SK-N-SH (cell line): ENCODE measurements around the gene ATAD3B. TPM values are rescaled to one million over a fixed set of nuclear protein-coding genes. Genes with fewer than 3 reads are reported as not detected.
A peak's percentile ranks its signal among the peaks of the same experiment; 100 is the strongest.

Experiments
- CTCF ChIA-PET: fragments of 300-600, 350-600 bp; formaldehyde crosslinking; extraction: SDS; loops from one replicate; lab custom pipeline; 2021; lab: Yijun Ruan, JAX
- POLR2A ChIA-PET: fragments of 350-600 bp; sonication (Branson Sonifier 250); formaldehyde crosslinking; extraction: SDS; loops from one replicate; lab custom pipeline; 2020; ENCODE audit warnings: antibody characterized with exemption, inconsistent platforms; lab: Yijun Ruan, JAX
- DNase-seq: peaks from one replicate; pipeline ENCODE4 v3.0.0; 2012
- H2AFZ ChIP-seq: fragments of 200-600 bp; sonication (generic); 2 replicates; pipeline ENCODE4 v1.8.1; 2016; ENCODE audit warnings: antibody characterized with exemption, mild to moderate bottlenecking, low read depth
- H3F3A ChIP-seq: fragments of 200-600 bp; sonication (generic); replicated peaks from 2 replicates; pipeline ENCODE3; 2016; ENCODE audit warnings: antibody characterized with exemption, mild to moderate bottlenecking; ENCODE audit not compliant: insufficient read depth
- H3K27ac ChIP-seq, 2 experiments: fragments of 200-500 bp in 1 of 2; fragments of 200-600 bp in 1 of 2; sonication (Bioruptor generic) in 1 of 2; sonication (generic), shearing (Covaris generic) in 1 of 2; 2 replicates each; pipeline versions ENCODE4 v1.5.1 to v1.6.1; 2014 to 2016; ENCODE audit warnings: low read depth in 2 of 2, inconsistent platforms in 1 of 2, low read length in 1 of 2, mild to moderate bottlenecking in 1 of 2, mixed read lengths in 1 of 2
- H3K27me3 ChIP-seq: fragments of 200-600 bp; sonication (generic), shearing (Covaris generic); 2 replicates; pipeline ENCODE4 v1.6.1; 2016; ENCODE audit warnings: mixed run types; ENCODE audit not compliant: insufficient read depth
- H3K36me3 ChIP-seq, 2 experiments: fragments of 200-500 bp in 1 of 2; fragments of 200-600 bp in 1 of 2; sonication (Bioruptor generic) in 1 of 2; sonication (generic) in 1 of 2; replicated peaks in 1 of 2; 2 replicates each; pipeline versions ENCODE3 to v1.5.1; 2014 to 2016; ENCODE audit warnings: low read length in 1 of 2, mild to moderate bottlenecking in 1 of 2; ENCODE audit not compliant: insufficient read depth in 2 of 2, control insufficient read depth in 1 of 2
- H3K4me1 ChIP-seq, 2 experiments: fragments of 200-500 bp in 1 of 2; fragments of 200-600 bp in 1 of 2; sonication (Bioruptor generic) in 1 of 2; sonication (generic), shearing (Covaris generic) in 1 of 2; 2 replicates each; pipeline versions ENCODE4 v1.5.1 to v1.6.1; 2014 to 2016; ENCODE audit warnings: low read depth in 1 of 2, low read length in 1 of 2, mixed run types in 1 of 2; ENCODE audit not compliant: insufficient read depth in 2 of 2, control insufficient read depth in 1 of 2
- H3K4me2 ChIP-seq: fragments of 200-600 bp; sonication (generic), shearing (Covaris generic); 2 replicates; pipeline ENCODE4 v1.6.1; 2017; ENCODE audit warnings: mixed run types
- H3K4me3 ChIP-seq, 2 experiments: fragments of 200-500 bp in 1 of 2; fragments of 200-600 bp in 1 of 2; sonication (Bioruptor generic) in 1 of 2; sonication (generic), shearing (Covaris generic) in 1 of 2; 2 replicates each; pipeline versions ENCODE4 v1.5.1 to v1.8.1; 2014 to 2016; ENCODE audit warnings: low read depth in 2 of 2, inconsistent platforms in 1 of 2, low read length in 1 of 2, mild to moderate bottlenecking in 1 of 2, mixed read lengths in 1 of 2, moderate library complexity in 1 of 2
- H3K79me2 ChIP-seq: fragments of 200-600 bp; sonication (generic); 2 replicates; pipeline ENCODE4 v1.8.1; 2017; ENCODE audit warnings: mild to moderate bottlenecking; ENCODE audit not compliant: insufficient read depth
- H3K9ac ChIP-seq: fragments of 200-600 bp; sonication (generic); 2 replicates; pipeline ENCODE4 v1.6.1; 2017; ENCODE audit warnings: mixed run types
- H3K9me2 ChIP-seq: fragments of 200-600 bp; sonication (generic); 2 replicates; pipeline ENCODE4 v1.6.1; 2017; ENCODE audit warnings: mixed run types
- H3K9me3 ChIP-seq: fragments of 200-600 bp; sonication (generic); 2 replicates; pipeline ENCODE4 v1.6.1; 2017; ENCODE audit warnings: mixed run types, mild to moderate bottlenecking, moderate library complexity
- H4K20me1 ChIP-seq: fragments of 200-600 bp; sonication (generic); 2 replicates; pipeline ENCODE4 v1.6.1; 2017; ENCODE audit warnings: mild to moderate bottlenecking, mixed run types; ENCODE audit not compliant: insufficient read depth
- CHD2 ChIP-seq: fragments of 150-350 bp; IDR thresholded peaks from 2 replicates; pipeline ENCODE4 v1.6.1; 2018; ENCODE audit warnings: low read length; ENCODE audit not compliant: partially characterized antibody
- EZH2phosphoT487 ChIP-seq: fragments of 200-600 bp; sonication (generic); IDR thresholded peaks from 2 replicates; pipeline ENCODE4 v1.6.1; 2017; ENCODE audit warnings: low read depth, mixed run types, mild to moderate bottlenecking, antibody characterized with exemption, moderate library complexity, borderline replicate concordance
- GATA2 ChIP-seq: sonication (generic); formaldehyde crosslinking; IDR thresholded peaks from 2 replicates; pipeline ENCODE4 v1.5.0; 2020; ENCODE audit warnings: mild to moderate bottlenecking, missing genetic modification reagents
- JUND ChIP-seq: IDR thresholded peaks from 2 replicates; pipeline ENCODE4 v1.4.0; 2012
- MEF2A ChIP-seq: IDR thresholded peaks from 2 replicates; pipeline ENCODE4 v1.4.0; 2012; ENCODE audit warnings: low read depth, borderline replicate concordance
- MXI1 ChIP-seq: IDR thresholded peaks from 2 replicates; pipeline ENCODE4 v1.6.1; 2012; ENCODE audit warnings: mild to moderate bottlenecking, low read depth, low read length, improper control_type of control experiment
- NFIC ChIP-seq: IDR thresholded peaks from 2 replicates; pipeline ENCODE4 v1.4.0; 2012; ENCODE audit warnings: borderline replicate concordance
- RFX5 ChIP-seq: IDR thresholded peaks from 2 replicates; pipeline ENCODE4 v1.6.1; 2012; ENCODE audit warnings: mild to moderate bottlenecking, improper control_type of control experiment, low read length
- SIN3A ChIP-seq: IDR thresholded peaks from 2 replicates; pipeline ENCODE4 v1.6.1; 2012; ENCODE audit warnings: low read depth, mild to moderate bottlenecking, low read length, moderate library complexity, borderline replicate concordance
- WGBS: methylation state at CpG from one replicate; pipeline ENCODE4 v1.1.6; 2017; ENCODE audit warnings: low lambda C conversion rate; 5-methylcytosine and 5-hydroxymethylcytosine counted together
- polyA plus RNA-seq, 3 experiments: library from polyadenylated mRNA; depleted of rRNA; stranded (reverse); fragments of >200 nt; gene quantifications; 2 replicates each; pipeline ENCODE4 v1.2.3, GENCODE V29; 2012
- TF ChIP-seq, protein P1 (sequence below): fragments of 200-600 bp; sonication (generic); IDR thresholded peaks from 2 replicates; pipeline ENCODE4 v1.6.1; 2017; ENCODE audit warnings: antibody characterized with exemption, mild to moderate bottlenecking, moderate library complexity
- TF ChIP-seq, protein P2 (sequence below): IDR thresholded peaks from 2 replicates; pipeline ENCODE4; 2012
- TF ChIP-seq, protein P3 (sequence below): fragments of 150-350 bp; IDR thresholded peaks from 2 replicates; pipeline ENCODE4 v1.6.1; 2016; ENCODE audit warnings: mild to moderate bottlenecking, low read depth, low read length
- TF ChIP-seq, protein P4 (sequence below): fragments of 150-350 bp; IDR thresholded peaks from 2 replicates; pipeline ENCODE4 v1.6.1; 2017; ENCODE audit warnings: antibody characterized with exemption, low read length, low read depth, borderline replicate concordance
- TF ChIP-seq, protein P5 (sequence below): IDR thresholded peaks from 2 replicates; pipeline ENCODE4 v1.4.0; 2012; ENCODE audit warnings: low read depth, borderline replicate concordance

Gene ATAD3B
- polyA plus RNA-seq, 1 of the 3 experiments (the other 2 are of a cell fraction), result 71.6 TPM

DNA sequence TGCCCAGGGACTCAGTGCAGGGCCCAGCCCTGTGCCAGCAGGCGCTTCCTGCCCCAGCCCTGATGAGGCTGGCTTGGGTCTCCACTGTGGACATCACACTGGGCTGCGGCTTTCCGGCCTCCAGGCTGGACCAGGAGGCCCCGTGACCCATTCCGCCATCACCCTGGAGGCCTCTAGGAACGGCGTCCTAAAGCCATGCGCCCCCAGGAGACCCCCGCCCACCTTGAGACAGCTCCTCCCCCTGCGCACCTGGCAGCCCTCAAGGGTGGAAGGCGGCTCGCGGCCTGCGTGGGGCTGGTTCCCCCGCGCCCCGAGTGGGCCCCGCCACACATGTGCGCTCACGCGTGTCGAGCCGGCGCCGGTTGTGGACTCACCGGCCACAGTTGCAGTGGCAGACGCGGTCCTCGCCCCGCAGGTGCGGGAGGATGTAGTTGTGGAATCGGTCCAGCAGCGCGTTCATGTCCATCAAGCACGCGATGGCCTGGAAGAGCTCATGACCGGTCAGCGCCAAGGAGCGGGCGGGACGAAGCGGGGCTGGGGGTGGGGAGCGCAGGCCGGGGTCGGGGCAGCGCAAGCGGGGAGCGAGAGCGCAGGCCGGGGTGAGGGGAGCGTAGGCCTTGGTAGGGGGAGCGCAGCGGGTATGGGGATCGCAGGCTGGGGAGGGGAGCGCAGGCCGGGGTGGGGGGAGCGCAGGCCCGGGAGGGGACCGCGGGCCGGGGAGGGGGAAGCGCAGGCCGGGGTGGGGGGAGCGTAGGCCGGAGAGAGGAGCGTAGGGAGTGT, 67.9 kb downstream of the ATAD3B start:
- POLR2A ChIA-PET, result interaction anchor here (1.0 kb wide), 1 partner anchor 137 kb away, joined by 3 read pairs; no protein-coding TSS in a partner anchor
- peaks cover 5% of the 10 kb centered on the region for H3F3A ChIP-seq
- CTCF ChIA-PET, result interaction anchor here (0.9 to 1.0 kb wide), 2 partner anchors 14 to 35 kb away, joined by 3 to 4 read pairs; no protein-coding TSS in a partner anchor
- peak overlapping the region in 1 of 2 experiments; percentile 64; a peak in 2 of 4 replicates for H3K27ac ChIP-seq
- no peak overlapping the region for H2AFZ ChIP-seq
- H3K36me3 ChIP-seq, result peaks cover 0 to 37% of the 10 kb centered on the region in 2 experiments
- no peaks in the 10 kb centered on the region for H3K27me3 ChIP-seq
- TF ChIP-seq, protein P1, sequence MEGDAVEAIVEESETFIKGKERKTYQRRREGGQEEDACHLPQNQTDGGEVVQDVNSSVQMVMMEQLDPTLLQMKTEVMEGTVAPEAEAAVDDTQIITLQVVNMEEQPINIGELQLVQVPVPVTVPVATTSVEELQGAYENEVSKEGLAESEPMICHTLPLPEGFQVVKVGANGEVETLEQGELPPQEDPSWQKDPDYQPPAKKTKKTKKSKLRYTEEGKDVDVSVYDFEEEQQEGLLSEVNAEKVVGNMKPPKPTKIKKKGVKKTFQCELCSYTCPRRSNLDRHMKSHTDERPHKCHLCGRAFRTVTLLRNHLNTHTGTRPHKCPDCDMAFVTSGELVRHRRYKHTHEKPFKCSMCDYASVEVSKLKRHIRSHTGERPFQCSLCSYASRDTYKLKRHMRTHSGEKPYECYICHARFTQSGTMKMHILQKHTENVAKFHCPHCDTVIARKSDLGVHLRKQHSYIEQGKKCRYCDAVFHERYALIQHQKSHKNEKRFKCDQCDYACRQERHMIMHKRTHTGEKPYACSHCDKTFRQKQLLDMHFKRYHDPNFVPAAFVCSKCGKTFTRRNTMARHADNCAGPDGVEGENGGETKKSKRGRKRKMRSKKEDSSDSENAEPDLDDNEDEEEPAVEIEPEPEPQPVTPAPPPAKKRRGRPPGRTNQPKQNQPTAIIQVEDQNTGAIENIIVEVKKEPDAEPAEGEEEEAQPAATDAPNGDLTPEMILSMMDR, result no peak
- TF ChIP-seq, protein P2, sequence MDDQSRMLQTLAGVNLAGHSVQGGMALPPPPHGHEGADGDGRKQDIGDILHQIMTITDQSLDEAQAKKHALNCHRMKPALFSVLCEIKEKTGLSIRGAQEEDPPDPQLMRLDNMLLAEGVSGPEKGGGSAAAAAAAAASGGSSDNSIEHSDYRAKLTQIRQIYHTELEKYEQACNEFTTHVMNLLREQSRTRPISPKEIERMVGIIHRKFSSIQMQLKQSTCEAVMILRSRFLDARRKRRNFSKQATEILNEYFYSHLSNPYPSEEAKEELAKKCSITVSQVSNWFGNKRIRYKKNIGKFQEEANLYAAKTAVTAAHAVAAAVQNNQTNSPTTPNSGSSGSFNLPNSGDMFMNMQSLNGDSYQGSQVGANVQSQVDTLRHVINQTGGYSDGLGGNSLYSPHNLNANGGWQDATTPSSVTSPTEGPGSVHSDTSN, result 0 out of 2 replicates have a peak, but pooled peaks have one; percentile 13
- TF ChIP-seq, protein P3, sequence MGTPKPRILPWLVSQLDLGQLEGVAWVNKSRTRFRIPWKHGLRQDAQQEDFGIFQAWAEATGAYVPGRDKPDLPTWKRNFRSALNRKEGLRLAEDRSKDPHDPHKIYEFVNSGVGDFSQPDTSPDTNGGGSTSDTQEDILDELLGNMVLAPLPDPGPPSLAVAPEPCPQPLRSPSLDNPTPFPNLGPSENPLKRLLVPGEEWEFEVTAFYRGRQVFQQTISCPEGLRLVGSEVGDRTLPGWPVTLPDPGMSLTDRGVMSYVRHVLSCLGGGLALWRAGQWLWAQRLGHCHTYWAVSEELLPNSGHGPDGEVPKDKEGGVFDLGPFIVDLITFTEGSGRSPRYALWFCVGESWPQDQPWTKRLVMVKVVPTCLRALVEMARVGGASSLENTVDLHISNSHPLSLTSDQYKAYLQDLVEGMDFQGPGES, result no peak
- TF ChIP-seq SIN3A (no peak), RFX5 (no peak), GATA2 (CRISPR knock-in tag) (no peak), EZH2phosphoT487 (no peak), MEF2A (no peak), MXI1 (0 out of 2 replicates have a peak, but pooled peaks have one; percentile 28), CHD2 (peak; percentile 21), NFIC (no peak), JUND (no peak)
- TF ChIP-seq, protein P4, sequence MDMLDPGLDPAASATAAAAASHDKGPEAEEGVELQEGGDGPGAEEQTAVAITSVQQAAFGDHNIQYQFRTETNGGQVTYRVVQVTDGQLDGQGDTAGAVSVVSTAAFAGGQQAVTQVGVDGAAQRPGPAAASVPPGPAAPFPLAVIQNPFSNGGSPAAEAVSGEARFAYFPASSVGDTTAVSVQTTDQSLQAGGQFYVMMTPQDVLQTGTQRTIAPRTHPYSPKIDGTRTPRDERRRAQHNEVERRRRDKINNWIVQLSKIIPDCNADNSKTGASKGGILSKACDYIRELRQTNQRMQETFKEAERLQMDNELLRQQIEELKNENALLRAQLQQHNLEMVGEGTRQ, result no peak
- TF ChIP-seq, protein P5, sequence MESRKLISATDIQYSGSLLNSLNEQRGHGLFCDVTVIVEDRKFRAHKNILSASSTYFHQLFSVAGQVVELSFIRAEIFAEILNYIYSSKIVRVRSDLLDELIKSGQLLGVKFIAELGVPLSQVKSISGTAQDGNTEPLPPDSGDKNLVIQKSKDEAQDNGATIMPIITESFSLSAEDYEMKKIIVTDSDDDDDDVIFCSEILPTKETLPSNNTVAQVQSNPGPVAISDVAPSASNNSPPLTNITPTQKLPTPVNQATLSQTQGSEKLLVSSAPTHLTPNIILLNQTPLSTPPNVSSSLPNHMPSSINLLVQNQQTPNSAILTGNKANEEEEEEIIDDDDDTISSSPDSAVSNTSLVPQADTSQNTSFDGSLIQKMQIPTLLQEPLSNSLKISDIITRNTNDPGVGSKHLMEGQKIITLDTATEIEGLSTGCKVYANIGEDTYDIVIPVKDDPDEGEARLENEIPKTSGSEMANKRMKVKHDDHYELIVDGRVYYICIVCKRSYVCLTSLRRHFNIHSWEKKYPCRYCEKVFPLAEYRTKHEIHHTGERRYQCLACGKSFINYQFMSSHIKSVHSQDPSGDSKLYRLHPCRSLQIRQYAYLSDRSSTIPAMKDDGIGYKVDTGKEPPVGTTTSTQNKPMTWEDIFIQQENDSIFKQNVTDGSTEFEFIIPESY, result no peak
- H3K4me1 ChIP-seq, result peaks cover 0 to 17% of the 10 kb centered on the region in 2 experiments; a peak in 1 of 4 replicates
- DNase-seq, result peak; percentile 87
- H3K4me3 ChIP-seq, result peak overlapping the region in 1 of 2 experiments; percentile 50; a peak in 3 of 4 replicates
- 0 out of 2 replicates have a peak overlapping the region, but pooled peaks have one; percentile 39 for H3K9ac ChIP-seq
- no peaks in the 10 kb centered on the region for H3K79me2 ChIP-seq
- H4K20me1 ChIP-seq, result no peaks in the 10 kb centered on the region
- WGBS, result 56% methylated on average over 12 of the region's 66 CpGs
- H3K9me2 ChIP-seq, result no peaks in the 10 kb centered on the region
- no peaks in the 10 kb centered on the region for H3K9me3 ChIP-seq
- peak overlapping the region; percentile 66; the same call in 1 of the 2 replicates for H3K4me2 ChIP-seq
